GM19099 (cell line): ENCODE measurements around the gene SRGAP2.
"Not testable (repeated sequence)": the region's sequence is repeated elsewhere in the genome, so short reads cannot be mapped to it uniquely, and the experiment has no call there.

Experiments used
- POLR2A ChIP-seq: IDR thresholded peaks from 3 replicates; pipeline ENCODE4 v1.6.1; 2011; ENCODE audit warnings: low read depth; ENCODE audit not compliant: insufficient read length; ENCODE audit errors: extremely low read depth

SRGAP2 gene

GRCh38 chr1:206203364-206204158 is at the start of gene SRGAP2:
Gene SRGAP2, plus strand, starts transcription at chr1:206203541. Its CDS starts 2,430 bp downstream, at chr1:206205971.
- not testable (repeated sequence) for TF ChIP-seq POLR2A

- TF ChIP-seq POLR2A = not testable (repeated sequence)
Measured at GRCh38 chr1:206202789-206203363, 465 bp upstream of the SRGAP2 start, which contains the start of gene FAM72A. Gene FAM72A, minus strand, starts transcription at chr1:206202839. Its CDS starts 814 bp downstream, at chr1:206202025.
